Transverse colon (tissue), 3 donors: Measurements from ENCODE around the gene C4BPA.

Source experiments
- EP300 ChIP-seq: sonication (generic); formaldehyde crosslinking; IDR thresholded peaks from one replicate; pipeline ENCODE4 v1.6.1; 2017; ENCODE audit warnings: antibody characterized with exemption, low read depth
- TF ChIP-seq, protein P1 (sequence below), 5 experiments: fragments of 200-600 bp in 3 of 5; fragments of 450-650 bp in 2 of 5; sonication (generic) in 3 of 5; IDR thresholded peaks; 1 replicate in 2 of 5; 2 replicates in 3 of 5; pipeline ENCODE4 v1.5.1; 2016 to 2017; ENCODE audit warnings: antibody characterized with exemption in 5 of 5, inconsistent platforms in 3 of 5, mild to moderate bottlenecking in 2 of 5, moderate library complexity in 1 of 5

- TF ChIP-seq, protein P1, sequence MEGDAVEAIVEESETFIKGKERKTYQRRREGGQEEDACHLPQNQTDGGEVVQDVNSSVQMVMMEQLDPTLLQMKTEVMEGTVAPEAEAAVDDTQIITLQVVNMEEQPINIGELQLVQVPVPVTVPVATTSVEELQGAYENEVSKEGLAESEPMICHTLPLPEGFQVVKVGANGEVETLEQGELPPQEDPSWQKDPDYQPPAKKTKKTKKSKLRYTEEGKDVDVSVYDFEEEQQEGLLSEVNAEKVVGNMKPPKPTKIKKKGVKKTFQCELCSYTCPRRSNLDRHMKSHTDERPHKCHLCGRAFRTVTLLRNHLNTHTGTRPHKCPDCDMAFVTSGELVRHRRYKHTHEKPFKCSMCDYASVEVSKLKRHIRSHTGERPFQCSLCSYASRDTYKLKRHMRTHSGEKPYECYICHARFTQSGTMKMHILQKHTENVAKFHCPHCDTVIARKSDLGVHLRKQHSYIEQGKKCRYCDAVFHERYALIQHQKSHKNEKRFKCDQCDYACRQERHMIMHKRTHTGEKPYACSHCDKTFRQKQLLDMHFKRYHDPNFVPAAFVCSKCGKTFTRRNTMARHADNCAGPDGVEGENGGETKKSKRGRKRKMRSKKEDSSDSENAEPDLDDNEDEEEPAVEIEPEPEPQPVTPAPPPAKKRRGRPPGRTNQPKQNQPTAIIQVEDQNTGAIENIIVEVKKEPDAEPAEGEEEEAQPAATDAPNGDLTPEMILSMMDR (IDR thresholded peaks at IDR 0.05), result no peak
- TF ChIP-seq EP300, result no peak
Observed at GRCh38 chr1:207140536-207140935, 36.5 kb downstream of the C4BPA start.
